Stimulated activated CD4-positive, alpha-beta T cell treated with anti-CD3 and anti-CD28 coated beads, Interleukin-1b, Interleukin-23, amount 100 ng/mL, for 4 hours (primary cell): Measurements from ENCODE around the gene IGFBP7.

Experiments used
- DNase-seq, 2 donors: peaks; one replicate each; pipeline ENCODE4 v3.0.0-alpha.2; 2020; ENCODE audit warnings: low read depth in 2 of 2

IGFBP7 gene

DNA sequence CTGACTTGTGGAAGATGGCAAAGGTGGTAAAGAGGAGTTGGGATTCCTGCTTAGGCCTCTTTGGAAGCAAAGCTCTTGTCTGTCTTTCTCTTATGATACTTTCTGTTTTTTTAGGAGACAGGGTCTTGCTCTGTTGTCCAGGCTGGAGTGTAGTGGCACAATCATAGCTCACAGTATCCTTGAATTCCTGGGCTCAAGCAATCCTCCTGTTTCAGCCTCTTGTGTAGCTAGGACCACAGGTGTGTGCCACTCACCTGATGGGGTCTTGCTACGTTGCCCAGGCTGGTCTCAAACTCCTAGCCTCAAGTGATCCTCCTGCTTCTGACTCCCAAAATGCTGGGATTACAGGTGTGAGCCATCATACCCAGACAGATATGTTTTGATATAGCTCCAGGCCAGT lies 19.3 kb upstream of the IGFBP7 start:
- DNase-seq = no peak

DNA sequence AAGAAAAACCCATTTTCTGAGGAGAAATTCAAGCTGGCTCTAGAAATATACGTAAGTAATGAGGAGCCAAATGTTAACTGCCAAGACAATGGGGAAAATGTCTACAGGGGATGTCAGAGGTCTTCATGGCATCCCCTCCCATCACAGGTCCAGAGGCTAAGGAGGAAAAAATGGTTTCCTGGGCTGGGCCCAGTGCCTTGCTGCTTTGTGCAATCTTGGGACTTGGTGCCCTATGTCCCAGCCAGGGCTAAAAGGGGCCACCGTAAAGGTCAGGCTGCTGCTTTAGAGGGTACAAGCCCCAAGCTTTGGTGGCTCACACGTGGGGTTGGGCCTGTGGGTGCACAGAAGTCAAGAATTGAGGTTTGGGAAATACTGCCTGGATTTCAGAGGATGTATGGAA lies 17.2 kb upstream of the IGFBP7 start:
- no peak for DNase-seq

GRCh38 chr4:57125996-57126395 lies 15.8 kb upstream of the IGFBP7 start:
- no peak for DNase-seq

DNA sequence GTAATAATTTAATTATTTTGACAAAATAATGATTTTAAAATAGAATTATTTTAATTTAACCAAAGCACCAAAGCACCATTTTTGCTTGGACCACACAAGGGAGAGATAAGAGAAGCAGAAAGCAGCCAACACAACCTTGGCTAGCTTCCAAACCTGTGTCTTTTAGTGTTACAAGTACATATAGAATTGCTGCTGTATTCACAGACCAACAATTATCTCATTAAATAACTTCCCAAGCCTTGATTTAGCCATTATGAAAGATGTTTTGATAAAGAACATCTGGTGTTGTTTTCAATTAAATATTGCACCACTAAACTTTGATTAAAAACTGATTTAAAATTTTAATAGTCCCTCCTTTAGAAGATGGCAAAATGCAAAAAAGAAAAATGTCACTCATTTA lies 14.0 kb upstream of the IGFBP7 start:
- no peak for DNase-seq

DNA sequence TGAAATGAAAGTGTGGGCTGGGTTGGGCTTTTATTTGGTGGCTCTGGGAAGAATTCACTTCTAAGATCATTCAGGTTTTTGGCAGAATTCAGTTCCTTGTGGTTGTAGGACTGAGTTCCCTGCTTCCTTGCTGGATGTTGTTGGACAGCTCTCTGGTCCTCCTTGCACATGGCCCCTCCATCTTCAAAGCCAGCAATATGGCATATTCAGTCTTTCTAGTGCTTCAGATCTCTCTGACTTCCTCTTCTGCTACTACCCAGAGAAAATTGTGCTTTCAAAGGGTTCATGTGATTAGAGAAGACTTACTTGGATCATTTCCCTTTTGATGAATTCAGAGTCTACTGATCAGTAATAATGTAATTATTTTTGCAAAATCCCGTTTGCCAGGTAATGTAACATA lies 12.8 kb upstream of the IGFBP7 start:
- no peak for DNase-seq

DNA sequence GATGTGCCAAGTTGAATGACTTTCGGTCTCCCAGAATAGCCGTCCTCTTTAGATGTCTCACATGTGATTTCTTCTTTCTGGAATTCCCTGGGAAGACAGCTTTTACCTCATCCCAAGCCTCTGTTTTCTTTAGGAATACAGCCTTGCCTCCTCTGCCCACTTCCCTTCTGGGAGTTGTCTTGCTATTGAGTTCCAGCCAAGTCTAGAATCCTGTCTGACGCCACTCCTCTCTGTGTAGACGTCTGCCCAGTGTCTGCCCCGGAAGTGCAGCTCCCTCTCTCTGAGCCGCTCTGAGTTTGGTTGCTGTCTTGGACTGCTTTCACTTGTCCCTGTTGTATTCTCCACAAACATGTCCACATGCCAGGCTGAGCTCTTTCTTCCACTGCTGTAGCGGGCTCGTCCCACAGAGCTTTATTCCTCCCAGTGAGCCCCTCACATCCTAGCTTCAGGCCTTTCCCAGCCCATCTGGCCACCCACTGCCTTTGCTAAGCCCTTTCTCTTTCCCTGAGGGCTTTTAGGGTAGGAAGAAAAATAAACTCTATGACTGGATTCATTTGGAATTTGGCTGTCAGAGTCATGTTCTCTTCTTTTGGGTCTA lies 9.0 kb upstream of the IGFBP7 start:
- DNase-seq = no peak

GRCh38 chr4:57117491-57117890 lies 7.3 kb upstream of the IGFBP7 start:
- DNase-seq = no peak

DNA sequence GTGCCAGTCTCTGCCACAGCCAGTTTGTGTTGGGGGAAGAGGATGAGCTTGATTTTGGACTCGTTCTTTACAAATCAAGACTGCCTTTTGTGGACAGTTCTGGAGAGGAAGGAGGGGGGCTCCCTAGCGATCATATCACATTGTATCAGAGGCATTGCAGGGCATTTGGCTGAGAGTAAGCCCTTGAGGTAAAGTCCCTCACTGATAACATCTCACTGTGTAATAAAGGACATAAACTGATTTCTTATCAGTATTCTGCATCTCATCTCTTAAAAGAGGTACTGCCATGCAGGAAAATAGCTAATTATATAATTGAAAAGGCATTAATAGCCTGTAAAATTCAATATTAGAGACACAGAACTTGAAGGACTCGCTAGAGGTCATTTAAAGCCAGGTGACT lies 6.1 kb upstream of the IGFBP7 start:
- DNase-seq = no peak

DNA sequence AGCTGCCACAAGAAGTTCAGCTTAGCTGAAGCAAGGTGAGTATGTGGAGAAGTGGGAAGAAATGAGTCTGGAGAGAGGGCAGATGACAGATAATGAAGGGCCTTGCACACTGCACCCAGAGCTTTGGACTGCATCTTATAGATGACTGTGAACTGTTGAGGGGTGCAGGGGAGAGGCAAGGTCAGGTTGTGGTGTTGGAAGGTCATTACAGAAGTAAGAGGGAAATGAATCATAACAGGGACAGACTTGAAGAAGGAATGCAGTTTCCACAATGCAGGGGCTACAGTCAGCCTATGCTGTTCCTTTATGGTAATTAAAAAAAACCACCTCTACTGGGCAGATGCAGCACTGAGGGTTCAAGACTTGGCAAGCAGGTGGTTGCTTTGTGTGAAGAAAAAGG lies 4.8 kb upstream of the IGFBP7 start:
- no peak for DNase-seq

DNA sequence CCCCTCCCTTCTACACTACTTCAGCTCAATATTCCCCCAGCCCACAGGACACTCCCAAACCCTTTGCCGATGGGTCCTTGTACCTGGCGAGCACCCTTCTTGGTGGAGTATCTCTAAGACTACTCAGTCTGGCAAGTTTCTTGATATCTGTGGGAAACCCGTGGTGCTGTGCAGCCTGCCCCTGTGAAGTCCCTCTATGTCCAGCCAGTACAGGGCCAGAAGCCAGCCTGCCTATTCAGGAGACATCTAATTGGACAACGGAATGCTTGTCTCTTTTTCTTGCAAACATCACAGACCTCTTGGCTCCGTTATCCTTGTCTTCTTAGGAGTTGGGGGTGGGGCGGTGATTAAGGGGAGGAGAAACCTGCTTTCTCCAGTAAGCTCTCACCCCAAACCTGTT lies 3.7 kb upstream of the IGFBP7 start:
- DNase-seq = no peak

- DNase-seq = no peak
These were observed 691 bp upstream of the IGFBP7 start for GRCh38 chr4:57110640-57111511.

- no peak for DNase-seq
These were observed 756 bp downstream of the IGFBP7 start for GRCh38 chr4:57109411-57109846.

GRCh38 chr4:57106181-57106580 lies 4.0 kb downstream of the IGFBP7 start:
- no peak for DNase-seq

GRCh38 chr4:57104706-57105560 lies 5.3 kb downstream of the IGFBP7 start:
- DNase-seq = no peak

DNA sequence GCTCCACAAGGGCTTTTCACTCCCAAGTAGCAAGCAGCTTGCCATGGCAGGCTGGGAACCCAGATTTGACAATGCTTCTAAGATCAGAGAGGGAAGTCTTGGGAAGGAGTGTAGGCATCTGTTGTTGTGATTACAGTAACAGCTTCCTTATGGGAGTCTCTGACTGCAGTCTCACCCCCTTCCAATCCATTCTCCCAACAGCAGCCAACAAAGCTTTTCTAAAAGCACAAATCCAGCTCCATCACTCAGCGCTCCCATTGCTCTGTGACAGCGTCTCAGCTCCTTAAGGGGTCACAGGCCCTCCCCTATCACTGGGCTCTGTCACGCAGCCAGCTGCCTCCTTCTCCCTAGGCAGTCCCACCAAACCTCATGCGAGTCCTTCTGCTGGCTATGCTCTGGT lies 7.1 kb downstream of the IGFBP7 start:
- no peak for DNase-seq

DNA sequence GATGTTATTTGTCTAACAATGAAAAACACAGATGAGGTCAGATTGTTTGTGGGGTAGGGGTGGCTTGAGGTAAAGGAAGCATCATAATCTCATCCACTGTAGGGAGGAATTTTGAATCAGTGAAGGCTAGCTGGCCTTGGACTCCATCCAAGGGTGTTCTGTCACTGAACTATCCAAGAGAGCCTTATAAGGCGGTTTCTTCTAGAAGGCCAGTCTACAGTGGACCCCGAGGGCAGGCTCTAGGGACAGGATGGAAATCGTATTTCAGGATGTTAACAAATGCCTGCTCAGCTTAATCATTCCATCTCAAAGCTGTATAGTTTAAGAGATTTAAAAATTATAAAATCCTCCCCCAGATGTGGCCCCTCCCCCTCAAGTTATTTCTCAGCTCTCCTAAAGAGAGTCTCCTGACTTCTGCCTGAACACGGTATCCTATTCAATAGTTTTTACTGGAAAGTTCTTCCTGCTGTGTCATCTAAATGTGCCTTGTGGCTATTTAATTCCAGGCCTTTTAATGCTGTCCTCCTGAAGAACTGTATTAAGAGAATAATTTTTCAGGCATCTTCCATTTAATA lies 8.0 kb downstream of the IGFBP7 start:
- no peak for DNase-seq

DNA sequence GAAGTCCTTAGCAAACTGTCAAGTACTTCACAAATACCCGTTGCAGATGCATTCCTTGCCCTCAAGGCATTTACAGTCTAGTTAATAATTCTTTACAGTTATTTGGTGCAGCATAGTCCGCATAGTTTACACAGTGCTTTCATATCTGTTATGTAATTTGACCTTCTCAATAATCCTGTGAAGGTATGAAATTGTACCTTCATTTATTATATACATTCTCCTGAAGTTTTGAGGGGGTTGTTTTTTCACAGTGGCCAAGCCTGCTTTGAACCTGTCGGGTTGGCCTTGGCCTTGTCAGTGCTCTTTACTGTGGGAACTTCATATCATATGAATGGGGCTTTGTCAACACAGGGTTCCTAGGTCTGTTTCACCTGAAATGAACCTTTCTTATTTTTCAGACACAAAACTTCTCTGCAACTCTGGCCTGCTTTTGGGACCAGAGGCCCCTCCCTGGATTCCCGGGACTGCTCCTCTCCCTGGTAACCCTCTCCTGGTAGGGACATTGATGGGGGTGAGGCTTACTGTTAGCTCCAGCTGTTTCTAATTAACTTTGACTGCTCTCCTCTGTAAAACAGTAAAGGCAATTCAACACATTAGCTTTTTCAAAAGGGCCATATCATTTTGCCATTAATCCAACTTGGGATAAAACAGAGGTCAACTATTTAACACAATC lies 9.1 kb downstream of the IGFBP7 start:
- DNase-seq = no peak

DNA sequence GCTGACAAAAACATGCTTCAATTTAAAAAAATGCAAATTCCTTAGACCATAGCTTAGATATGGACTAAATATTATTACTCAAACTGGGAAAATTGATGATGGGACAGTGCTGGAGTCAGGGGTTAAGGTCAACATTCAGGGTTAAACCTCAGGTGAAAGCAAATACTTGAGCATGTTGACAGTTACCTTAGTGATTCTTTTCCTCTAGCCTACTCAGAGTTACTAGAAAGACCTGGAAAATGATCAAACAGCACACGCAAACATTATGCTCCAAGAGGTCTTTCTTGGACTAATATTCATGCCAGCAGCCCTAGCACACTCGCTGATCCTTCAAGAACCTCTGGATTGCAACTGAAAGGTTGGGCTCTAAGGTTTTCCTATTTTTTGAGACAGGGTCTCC lies 10.8 kb downstream of the IGFBP7 start:
- no peak for DNase-seq

GRCh38 chr4:57098941-57099340 lies 11.2 kb downstream of the IGFBP7 start:
- DNase-seq = no peak

- no peak for DNase-seq
These were observed 11.8 kb downstream of the IGFBP7 start for GRCh38 chr4:57098415-57098814.

GRCh38 chr4:57097711-57098110 lies 12.5 kb downstream of the IGFBP7 start:
- no peak for DNase-seq

DNA sequence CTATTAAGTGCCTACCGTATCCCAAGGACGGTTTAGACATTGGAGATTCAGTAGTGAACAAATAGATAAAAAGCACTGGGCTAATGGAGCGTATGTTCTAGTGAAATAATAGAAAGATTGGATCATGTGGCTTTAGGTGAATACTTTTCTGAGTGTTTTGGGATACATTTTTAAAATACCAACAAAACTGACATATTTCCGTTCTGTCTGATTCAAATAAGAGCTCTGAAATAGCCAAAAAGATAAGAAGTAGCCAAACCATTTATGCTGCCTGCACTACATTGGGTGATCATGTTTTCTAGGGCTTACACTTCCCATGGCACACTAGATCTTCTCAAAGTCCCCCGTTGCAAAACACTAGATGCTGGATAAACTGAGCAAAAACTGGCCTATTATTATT lies 14.2 kb downstream of the IGFBP7 start:
- no peak for DNase-seq
